ENCODE data around the gene FLT3LG. TPM values are rescaled to one million over a fixed set of nuclear protein-coding genes. Genes with fewer than 3 reads are reported as not detected.

FLT3LG gene
- total and polyA plus RNA-seq, 2 experiments from 2014 or later, result 0.49 to 1.8 TPM

DNA sequence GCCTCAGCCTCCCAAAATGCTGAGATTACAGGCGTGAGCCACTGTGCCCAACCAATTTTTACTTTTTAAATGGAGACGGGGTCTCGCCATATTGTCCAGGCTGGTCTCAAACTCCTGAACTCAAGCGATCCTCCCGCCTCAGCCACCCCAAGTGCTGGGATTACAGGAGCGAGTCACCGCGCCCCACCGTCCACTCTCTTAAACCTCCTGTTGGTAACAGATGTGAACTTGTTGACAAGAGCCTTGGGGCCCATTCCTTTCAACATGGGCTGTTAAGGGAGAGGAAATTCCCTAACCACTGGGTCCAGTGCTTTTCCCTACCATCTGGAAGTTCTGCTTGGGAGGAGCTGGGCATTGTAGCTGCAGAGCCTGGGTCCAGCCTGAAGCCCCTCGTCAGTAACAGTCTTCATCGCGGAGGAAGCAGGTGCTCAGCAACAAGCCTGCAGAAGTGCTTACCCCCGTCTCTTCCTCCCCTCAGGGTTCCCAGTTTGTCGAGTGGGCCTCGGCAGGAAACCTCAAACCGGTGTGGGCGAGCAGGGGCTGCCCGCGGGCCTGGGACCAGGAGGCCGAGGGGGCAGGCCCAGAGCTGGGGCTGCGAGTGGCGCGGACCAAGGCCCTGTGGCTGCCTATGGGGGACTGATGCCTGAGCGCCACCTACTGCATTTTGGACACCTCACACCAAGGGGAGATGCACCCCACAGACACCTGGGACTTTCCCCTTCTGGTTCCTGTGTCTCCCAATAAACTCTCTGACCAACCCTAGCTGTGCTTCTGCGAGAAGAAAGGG lies 4.0 kb upstream of the FLT3LG start:
- no peak overlapping the region for H3K4me3 Mint-ChIP-seq
- H3K27ac Mint-ChIP-seq, result no peak overlapping the region
- Histone ChIP-seq H3K27ac (ENCODE audit: low read depth) (peak overlapping the region; percentile 32; the same call in 1 of the 2 replicates), H2AFZ (no peak overlapping the region), H3K4me3 (no peak overlapping the region), H3K36me3 (ENCODE audit: insufficient read depth) (no peaks in the 10 kb centered on the region), H3K9me2 (ENCODE audit: insufficient read depth) (no peaks in the 10 kb centered on the region), H3K27me3 (ENCODE audit: insufficient read depth) (no peaks in the 10 kb centered on the region; the same call in 1 of the 2 replicates), H3K4me2 (no peak overlapping the region), H3K4me1 (ENCODE audit: insufficient read depth) (peaks cover 9% of the 10 kb centered on the region; the same call in 1 of the 2 replicates), H3K79me2 (replicated peaks; ENCODE audit: insufficient read depth) (no peaks in the 10 kb centered on the region), H3F3A (replicated peaks; ENCODE audit: low read depth) (0 out of 2 replicates have a peak, but pooled peaks cover 19% of the 10 kb centered on the region), H4K20me1 (replicated peaks; ENCODE audit: insufficient read depth) (no peaks in the 10 kb centered on the region; the same call in 1 of the 2 replicates)
- no peaks in the 10 kb centered on the region for H3K9me3 Mint-ChIP-seq
- H3K4me1 Mint-ChIP-seq, result peaks cover 6% of the 10 kb centered on the region
- peaks cover 21% of the 10 kb centered on the region for H3K36me3 Mint-ChIP-seq (ENCODE audit: low read depth)
- H3K27me3 Mint-ChIP-seq (ENCODE audit: insufficient read depth, low read depth, poor library complexity), result peaks cover 14% of the 10 kb centered on the region
- DNase-seq (ENCODE audit: low spot score), result peak; percentile 53
- TF ChIP-seq ZNF114 (CRISPR knock-in tag; IDR thresholded peaks at IDR 0.05) (no peak), JUNB (IDR thresholded peaks at IDR 0.05; ENCODE audit: unreplicated experiment) (no peak)
- TF ChIP-seq, protein P1, sequence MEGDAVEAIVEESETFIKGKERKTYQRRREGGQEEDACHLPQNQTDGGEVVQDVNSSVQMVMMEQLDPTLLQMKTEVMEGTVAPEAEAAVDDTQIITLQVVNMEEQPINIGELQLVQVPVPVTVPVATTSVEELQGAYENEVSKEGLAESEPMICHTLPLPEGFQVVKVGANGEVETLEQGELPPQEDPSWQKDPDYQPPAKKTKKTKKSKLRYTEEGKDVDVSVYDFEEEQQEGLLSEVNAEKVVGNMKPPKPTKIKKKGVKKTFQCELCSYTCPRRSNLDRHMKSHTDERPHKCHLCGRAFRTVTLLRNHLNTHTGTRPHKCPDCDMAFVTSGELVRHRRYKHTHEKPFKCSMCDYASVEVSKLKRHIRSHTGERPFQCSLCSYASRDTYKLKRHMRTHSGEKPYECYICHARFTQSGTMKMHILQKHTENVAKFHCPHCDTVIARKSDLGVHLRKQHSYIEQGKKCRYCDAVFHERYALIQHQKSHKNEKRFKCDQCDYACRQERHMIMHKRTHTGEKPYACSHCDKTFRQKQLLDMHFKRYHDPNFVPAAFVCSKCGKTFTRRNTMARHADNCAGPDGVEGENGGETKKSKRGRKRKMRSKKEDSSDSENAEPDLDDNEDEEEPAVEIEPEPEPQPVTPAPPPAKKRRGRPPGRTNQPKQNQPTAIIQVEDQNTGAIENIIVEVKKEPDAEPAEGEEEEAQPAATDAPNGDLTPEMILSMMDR (conservative IDR thresholded peaks at IDR 0.05; ENCODE audit: low read depth in 2 of 2), result peak; percentile 45 to 69
- peak; percentile 11 for ATAC-seq

DNA sequence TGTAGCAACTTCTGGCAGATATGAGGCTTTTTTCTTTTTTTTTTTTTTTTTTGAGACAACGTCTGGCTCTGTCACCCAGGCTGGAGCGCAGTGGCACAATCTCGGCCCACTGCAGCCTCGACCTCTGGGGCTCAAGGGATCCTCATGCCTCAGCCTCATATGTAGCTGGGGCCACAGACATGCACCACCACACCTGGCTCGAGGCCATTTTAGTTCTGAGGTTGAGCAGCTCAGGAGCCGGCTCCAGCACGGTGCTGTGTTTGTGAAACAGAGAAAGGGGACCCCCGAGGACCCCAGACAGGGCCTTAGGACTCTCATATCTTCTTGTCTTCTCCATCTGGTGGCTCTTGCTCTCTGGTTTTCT lies 3.4 kb upstream of the FLT3LG start:
- TF ChIP-seq STAT1 (IDR thresholded peaks at IDR 0.05; ENCODE audit: unreplicated experiment), result no peak
- TF ChIP-seq, protein P2, sequence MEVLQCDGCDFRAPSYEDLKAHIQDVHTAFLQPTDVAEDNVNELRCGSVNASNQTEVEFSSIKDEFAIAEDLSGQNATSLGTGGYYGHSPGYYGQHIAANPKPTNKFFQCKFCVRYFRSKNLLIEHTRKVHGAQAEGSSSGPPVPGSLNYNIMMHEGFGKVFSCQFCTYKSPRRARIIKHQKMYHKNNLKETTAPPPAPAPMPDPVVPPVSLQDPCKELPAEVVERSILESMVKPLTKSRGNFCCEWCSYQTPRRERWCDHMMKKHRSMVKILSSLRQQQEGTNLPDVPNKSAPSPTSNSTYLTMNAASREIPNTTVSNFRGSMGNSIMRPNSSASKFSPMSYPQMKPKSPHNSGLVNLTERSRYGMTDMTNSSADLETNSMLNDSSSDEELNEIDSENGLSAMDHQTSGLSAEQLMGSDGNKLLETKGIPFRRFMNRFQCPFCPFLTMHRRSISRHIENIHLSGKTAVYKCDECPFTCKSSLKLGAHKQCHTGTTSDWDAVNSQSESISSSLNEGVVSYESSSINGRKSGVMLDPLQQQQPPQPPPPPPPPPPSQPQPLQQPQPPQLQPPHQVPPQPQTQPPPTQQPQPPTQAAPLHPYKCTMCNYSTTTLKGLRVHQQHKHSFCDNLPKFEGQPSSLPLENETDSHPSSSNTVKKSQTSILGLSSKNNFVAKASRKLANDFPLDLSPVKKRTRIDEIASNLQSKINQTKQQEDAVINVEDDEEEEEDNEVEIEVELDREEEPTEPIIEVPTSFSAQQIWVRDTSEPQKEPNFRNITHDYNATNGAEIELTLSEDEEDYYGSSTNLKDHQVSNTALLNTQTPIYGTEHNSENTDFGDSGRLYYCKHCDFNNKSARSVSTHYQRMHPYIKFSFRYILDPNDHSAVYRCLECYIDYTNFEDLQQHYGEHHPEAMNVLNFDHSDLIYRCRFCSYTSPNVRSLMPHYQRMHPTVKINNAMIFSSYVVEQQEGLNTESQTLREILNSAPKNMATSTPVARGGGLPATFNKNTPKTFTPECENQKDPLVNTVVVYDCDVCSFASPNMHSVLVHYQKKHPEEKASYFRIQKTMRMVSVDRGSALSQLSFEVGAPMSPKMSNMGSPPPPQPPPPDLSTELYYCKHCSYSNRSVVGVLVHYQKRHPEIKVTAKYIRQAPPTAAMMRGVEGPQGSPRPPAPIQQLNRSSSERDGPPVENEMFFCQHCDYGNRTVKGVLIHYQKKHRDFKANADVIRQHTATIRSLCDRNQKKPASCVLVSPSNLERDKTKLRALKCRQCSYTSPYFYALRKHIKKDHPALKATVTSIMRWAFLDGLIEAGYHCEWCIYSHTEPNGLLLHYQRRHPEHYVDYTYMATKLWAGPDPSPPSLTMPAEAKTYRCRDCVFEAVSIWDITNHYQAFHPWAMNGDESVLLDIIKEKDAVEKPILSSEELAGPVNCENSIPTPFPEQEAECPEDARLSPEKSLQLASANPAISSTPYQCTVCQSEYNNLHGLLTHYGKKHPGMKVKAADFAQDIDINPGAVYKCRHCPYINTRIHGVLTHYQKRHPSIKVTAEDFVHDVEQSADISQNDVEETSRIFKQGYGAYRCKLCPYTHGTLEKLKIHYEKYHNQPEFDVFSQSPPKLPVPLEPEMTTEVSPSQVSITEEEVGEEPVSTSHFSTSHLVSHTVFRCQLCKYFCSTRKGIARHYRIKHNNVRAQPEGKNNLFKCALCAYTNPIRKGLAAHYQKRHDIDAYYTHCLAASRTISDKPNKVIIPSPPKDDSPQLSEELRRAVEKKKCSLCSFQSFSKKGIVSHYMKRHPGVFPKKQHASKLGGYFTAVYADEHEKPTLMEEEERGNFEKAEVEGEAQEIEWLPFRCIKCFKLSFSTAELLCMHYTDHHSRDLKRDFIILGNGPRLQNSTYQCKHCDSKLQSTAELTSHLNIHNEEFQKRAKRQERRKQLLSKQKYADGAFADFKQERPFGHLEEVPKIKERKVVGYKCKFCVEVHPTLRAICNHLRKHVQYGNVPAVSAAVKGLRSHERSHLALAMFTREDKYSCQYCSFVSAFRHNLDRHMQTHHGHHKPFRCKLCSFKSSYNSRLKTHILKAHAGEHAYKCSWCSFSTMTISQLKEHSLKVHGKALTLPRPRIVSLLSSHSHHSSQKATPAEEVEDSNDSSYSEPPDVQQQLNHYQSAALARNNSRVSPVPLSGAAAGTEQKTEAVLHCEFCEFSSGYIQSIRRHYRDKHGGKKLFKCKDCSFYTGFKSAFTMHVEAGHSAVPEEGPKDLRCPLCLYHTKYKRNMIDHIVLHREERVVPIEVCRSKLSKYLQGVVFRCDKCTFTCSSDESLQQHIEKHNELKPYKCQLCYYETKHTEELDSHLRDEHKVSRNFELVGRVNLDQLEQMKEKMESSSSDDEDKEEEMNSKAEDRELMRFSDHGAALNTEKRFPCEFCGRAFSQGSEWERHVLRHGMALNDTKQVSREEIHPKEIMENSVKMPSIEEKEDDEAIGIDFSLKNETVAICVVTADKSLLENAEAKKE (CRISPR knock-in tag; IDR thresholded peaks at IDR 0.05), result no peak
- Histone ChIP-seq H3K4me2 (no peak overlapping the region), H3K27ac (ENCODE audit: low read depth) (peak overlapping the region; percentile 32; the same call in 1 of the 2 replicates), H2AFZ (no peak overlapping the region), H3K4me3 (no peak overlapping the region), H3K9me2 (ENCODE audit: insufficient read depth) (no peaks in the 10 kb centered on the region), H3K79me2 (replicated peaks; ENCODE audit: insufficient read depth) (no peaks in the 10 kb centered on the region), H3K36me3 (ENCODE audit: insufficient read depth) (no peaks in the 10 kb centered on the region), H3F3A (replicated peaks; ENCODE audit: low read depth) (0 out of 2 replicates have a peak, but pooled peaks cover 19% of the 10 kb centered on the region), H4K20me1 (replicated peaks; ENCODE audit: insufficient read depth) (no peaks in the 10 kb centered on the region; the same call in 1 of the 2 replicates), H3K4me1 (ENCODE audit: insufficient read depth) (peaks cover 9% of the 10 kb centered on the region; the same call in 1 of the 2 replicates), H3K27me3 (ENCODE audit: insufficient read depth) (no peaks in the 10 kb centered on the region; the same call in 1 of the 2 replicates)
- Mint-ChIP-seq H3K27ac (no peak overlapping the region), H3K9me3 (no peaks in the 10 kb centered on the region), H3K4me1 (peaks cover 12% of the 10 kb centered on the region), H3K4me3 (no peak overlapping the region), H3K36me3 (ENCODE audit: low read depth) (peaks cover 21% of the 10 kb centered on the region), H3K27me3 (ENCODE audit: insufficient read depth, low read depth, poor library complexity) (peaks cover 14% of the 10 kb centered on the region)
- no peak for DNase-seq (ENCODE audit: low spot score)
- ATAC-seq, result no peak
